WTC11 (cell line): ENCODE data around the gene MPZ. TPM values are rescaled to one million over a fixed set of nuclear protein-coding genes. Genes with fewer than 3 reads are reported as not detected.

Experiments used
- ATAC-seq: fragments of 200-7000 bp; cut with Tn5 transposase; 2 replicates; pipeline ENCODE4 v1.10.0; 2021; ENCODE audit warnings: mild to moderate bottlenecking, moderate library complexity
- CTCF ChIA-PET: fragments of 300-600 bp; sonication (Branson Sonifier 250); formaldehyde crosslinking; loops from one replicate; lab custom pipeline; 2021; ENCODE audit warnings: antibody characterized with exemption; lab: Charles Lee
- POLR2A ChIA-PET: fragments of 350-600 bp; sonication (Branson Sonifier 250); formaldehyde crosslinking; loops from one replicate; lab custom pipeline; 2021; ENCODE audit warnings: antibody characterized with exemption; lab: Charles Lee
- DNase-seq: peaks from one replicate; pipeline ENCODE4 v3.0.0; 2021; ENCODE audit warnings: low spot score
- H3K27ac Mint-ChIP-seq: 2 replicates; pipeline ENCODE4 v1.8.0; 2021; ENCODE audit warnings: mixed read lengths
- H3K27me3 Mint-ChIP-seq: 2 replicates; pipeline ENCODE4 v1.8.0; 2021; ENCODE audit warnings: low read depth, mild to moderate bottlenecking, moderate library complexity, mixed read lengths
- H3K36me3 Mint-ChIP-seq: 2 replicates; pipeline ENCODE4 v1.8.0; 2021; ENCODE audit warnings: mixed read lengths
- H3K4me1 Mint-ChIP-seq: 2 replicates; pipeline ENCODE4 v1.8.0; 2022; ENCODE audit warnings: mixed read lengths
- H3K4me3 Mint-ChIP-seq: 2 replicates; pipeline ENCODE4 v1.8.0; 2021; ENCODE audit warnings: mild to moderate bottlenecking, moderate library complexity, mixed read lengths
- H3K9me3 Mint-ChIP-seq: 2 replicates; pipeline ENCODE4 v1.8.0; 2021; ENCODE audit warnings: mixed read lengths
- ESRRA ChIP-seq: sonication (generic); formaldehyde crosslinking; IDR thresholded peaks from 2 replicates; pipeline ENCODE4 v1.8.1; 2022; ENCODE audit warnings: mild to moderate bottlenecking, missing genetic modification reagents, borderline replicate concordance
- FOXK1 ChIP-seq: sonication (generic); formaldehyde crosslinking; IDR thresholded peaks from 2 replicates; pipeline ENCODE4 v1.8.0; 2022; ENCODE audit warnings: mild to moderate bottlenecking, moderate library complexity, missing genetic modification reagents
- NFATC4 ChIP-seq: fragments of 250-450 bp; sonication (Bioruptor Pico); IDR thresholded peaks from 2 replicates; pipeline ENCODE4 v1.9.0; 2021; ENCODE audit warnings: mild to moderate bottlenecking
- NR1H2 ChIP-seq: sonication (generic); formaldehyde crosslinking; IDR thresholded peaks from 2 replicates; pipeline ENCODE4 v1.9.0; 2021; ENCODE audit warnings: mild to moderate bottlenecking, moderate library complexity, missing genetic modification reagents
- PRRX2 ChIP-seq: fragments of 250-450 bp; sonication (Bioruptor Pico); IDR thresholded peaks from 2 replicates; pipeline ENCODE4 v1.8.0; 2021; ENCODE audit warnings: mild to moderate bottlenecking
- TP53 ChIP-seq: sonication (generic); formaldehyde crosslinking; IDR thresholded peaks from 2 replicates; pipeline ENCODE4 v1.8.1; 2023; ENCODE audit warnings: mild to moderate bottlenecking, missing genetic modification reagents
- ZNF138 ChIP-seq: sonication (generic); formaldehyde crosslinking; conservative IDR thresholded peaks from 2 replicates; pipeline ENCODE4 v1.8.1; 2022; ENCODE audit warnings: mild to moderate bottlenecking, moderate library complexity, missing genetic modification reagents
- ZNF219 ChIP-seq: sonication (generic); formaldehyde crosslinking; IDR thresholded peaks from 2 replicates; pipeline ENCODE4 v1.8.0; 2023; ENCODE audit warnings: missing genetic modification reagents, mild to moderate bottlenecking, borderline replicate concordance
- total RNA-seq: library from RNA; stranded (reverse); gene quantifications from 3 replicates; pipeline ENCODE4 v1.2.3, GENCODE V29; 2021
- TF ChIP-seq, protein P1 (sequence below): sonication (generic); formaldehyde crosslinking; IDR thresholded peaks from 2 replicates; pipeline ENCODE4 v1.8.1; 2023; ENCODE audit warnings: mild to moderate bottlenecking, missing genetic modification reagents
- TF ChIP-seq, protein P2 (sequence below): sonication (generic); formaldehyde crosslinking; IDR thresholded peaks from 2 replicates; pipeline ENCODE4 v1.8.1; 2023; ENCODE audit warnings: mild to moderate bottlenecking, moderate library complexity, missing genetic modification reagents
- TF ChIP-seq, protein P3 (sequence below): sonication (generic); formaldehyde crosslinking; IDR thresholded peaks from 2 replicates; pipeline ENCODE4 v1.8.0; 2023; ENCODE audit warnings: missing genetic modification reagents
- TF ChIP-seq, protein P4 (sequence below): fragments of 250-450 bp; sonication (Bioruptor Pico); IDR thresholded peaks from 2 replicates; pipeline ENCODE4 v2.1.2; 2022; ENCODE audit warnings: mild to moderate bottlenecking, moderate library complexity
- TF ChIP-seq, protein P5 (sequence below): sonication (generic); formaldehyde crosslinking; IDR thresholded peaks from 2 replicates; pipeline ENCODE4 v1.8.0; 2022; ENCODE audit warnings: mild to moderate bottlenecking, missing genetic modification reagents
- TF ChIP-seq, protein P6 (sequence below): fragments of 250-450 bp; sonication (Bioruptor Pico); IDR thresholded peaks from 2 replicates; pipeline ENCODE4 v1.9.0; 2021; ENCODE audit warnings: mild to moderate bottlenecking, borderline replicate concordance

Gene MPZ
- total RNA-seq, 1 experiment from 2014 or later, result 5.2 TPM

DNA sequence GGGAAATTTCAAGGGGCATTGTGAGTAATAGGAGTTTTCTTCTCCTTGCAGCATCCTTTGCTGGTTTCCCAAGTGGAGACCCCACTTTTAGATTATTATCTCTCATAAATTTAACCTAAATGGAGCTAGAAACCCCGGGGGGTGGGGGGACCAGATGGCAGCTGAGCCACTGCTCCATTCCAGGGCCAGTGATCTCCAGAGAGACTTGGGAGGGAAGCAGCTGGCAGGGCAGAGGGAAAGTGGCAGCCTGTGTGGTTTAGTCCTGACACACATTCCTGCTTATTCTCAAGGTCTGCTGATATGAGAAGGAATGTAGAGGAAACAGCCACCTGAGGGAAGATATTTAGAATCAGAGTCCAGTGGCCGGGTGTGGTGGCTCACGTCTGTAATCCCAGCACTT is 34.9 kb downstream of the MPZ start:
- Mint-ChIP-seq H3K9me3 (no peaks in the 10 kb centered on the region), H3K4me3 (no peak overlapping the region), H3K4me1 (no peaks in the 10 kb centered on the region)
- TF ChIP-seq, protein P1, sequence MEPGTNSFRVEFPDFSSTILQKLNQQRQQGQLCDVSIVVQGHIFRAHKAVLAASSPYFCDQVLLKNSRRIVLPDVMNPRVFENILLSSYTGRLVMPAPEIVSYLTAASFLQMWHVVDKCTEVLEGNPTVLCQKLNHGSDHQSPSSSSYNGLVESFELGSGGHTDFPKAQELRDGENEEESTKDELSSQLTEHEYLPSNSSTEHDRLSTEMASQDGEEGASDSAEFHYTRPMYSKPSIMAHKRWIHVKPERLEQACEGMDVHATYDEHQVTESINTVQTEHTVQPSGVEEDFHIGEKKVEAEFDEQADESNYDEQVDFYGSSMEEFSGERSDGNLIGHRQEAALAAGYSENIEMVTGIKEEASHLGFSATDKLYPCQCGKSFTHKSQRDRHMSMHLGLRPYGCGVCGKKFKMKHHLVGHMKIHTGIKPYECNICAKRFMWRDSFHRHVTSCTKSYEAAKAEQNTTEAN (CRISPR knock-in tag), result no peak
- TF ChIP-seq, protein P2, sequence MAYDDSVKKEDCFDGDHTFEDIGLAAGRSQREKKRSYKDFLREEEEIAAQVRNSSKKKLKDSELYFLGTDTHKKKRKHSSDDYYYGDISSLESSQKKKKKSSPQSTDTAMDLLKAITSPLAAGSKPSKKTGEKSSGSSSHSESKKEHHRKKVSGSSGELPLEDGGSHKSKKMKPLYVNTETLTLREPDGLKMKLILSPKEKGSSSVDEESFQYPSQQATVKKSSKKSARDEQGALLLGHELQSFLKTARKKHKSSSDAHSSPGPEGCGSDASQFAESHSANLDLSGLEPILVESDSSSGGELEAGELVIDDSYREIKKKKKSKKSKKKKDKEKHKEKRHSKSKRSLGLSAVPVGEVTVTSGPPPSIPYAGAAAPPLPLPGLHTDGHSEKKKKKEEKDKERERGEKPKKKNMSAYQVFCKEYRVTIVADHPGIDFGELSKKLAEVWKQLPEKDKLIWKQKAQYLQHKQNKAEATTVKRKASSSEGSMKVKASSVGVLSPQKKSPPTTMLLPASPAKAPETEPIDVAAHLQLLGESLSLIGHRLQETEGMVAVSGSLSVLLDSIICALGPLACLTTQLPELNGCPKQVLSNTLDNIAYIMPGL (CRISPR knock-in tag), result no peak
- no peak for TF ChIP-seq NR1H2 (CRISPR knock-in tag)
- no peak for TF ChIP-seq ZNF219 (CRISPR knock-in tag)
- TF ChIP-seq TP53 (CRISPR knock-in tag), result no peak
- TF ChIP-seq ESRRA (CRISPR knock-in tag), result no peak
- TF ChIP-seq, all 79 proteins: peak for 0
- ATAC-seq (no peak), DNase-seq (no peak)
- no peak overlapping the region for H3K27ac Mint-ChIP-seq
- no peaks in the 10 kb centered on the region for H3K36me3 Mint-ChIP-seq
- CTCF ChIA-PET, result interaction anchor here (1.1 kb wide), 1 partner anchor 16 kb away, joined by 7 read pairs; the partner anchor contains the start of gene PCP4L1
- H3K27me3 Mint-ChIP-seq, result peaks cover 9% of the 10 kb centered on the region
- POLR2A ChIA-PET, result no interaction called here

DNA sequence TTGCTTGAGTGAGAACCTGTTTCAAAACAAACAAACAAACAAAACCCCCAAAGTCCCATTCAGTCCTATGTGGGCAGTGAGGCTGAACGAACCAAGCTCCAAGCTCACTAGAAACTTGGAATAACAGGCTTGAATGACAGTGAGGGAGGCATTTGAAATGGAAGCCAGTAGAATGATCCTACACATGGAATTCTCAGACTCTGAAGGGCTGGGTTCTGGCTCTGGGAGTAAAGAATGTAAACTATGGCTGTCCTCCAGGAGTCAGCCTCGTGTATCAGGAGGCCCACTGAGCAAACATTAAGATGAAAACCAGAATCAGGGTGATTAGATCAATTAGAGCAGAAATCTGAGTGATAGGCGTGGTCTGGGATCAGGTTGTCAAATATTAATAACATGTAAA is 36.4 kb downstream of the MPZ start:
- Mint-ChIP-seq H3K27me3 (peaks cover 5% of the 10 kb centered on the region), H3K4me1 (no peaks in the 10 kb centered on the region), H3K4me3 (no peak overlapping the region), H3K27ac (no peak overlapping the region), H3K36me3 (no peaks in the 10 kb centered on the region), H3K9me3 (no peaks in the 10 kb centered on the region)
- no peak for DNase-seq
- no peak for TF ChIP-seq FOXK1 (CRISPR knock-in tag)
- no peak for TF ChIP-seq PRRX2
- TF ChIP-seq, protein P3, sequence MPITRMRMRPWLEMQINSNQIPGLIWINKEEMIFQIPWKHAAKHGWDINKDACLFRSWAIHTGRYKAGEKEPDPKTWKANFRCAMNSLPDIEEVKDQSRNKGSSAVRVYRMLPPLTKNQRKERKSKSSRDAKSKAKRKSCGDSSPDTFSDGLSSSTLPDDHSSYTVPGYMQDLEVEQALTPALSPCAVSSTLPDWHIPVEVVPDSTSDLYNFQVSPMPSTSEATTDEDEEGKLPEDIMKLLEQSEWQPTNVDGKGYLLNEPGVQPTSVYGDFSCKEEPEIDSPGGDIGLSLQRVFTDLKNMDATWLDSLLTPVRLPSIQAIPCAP (CRISPR knock-in tag), result no peak
- TF ChIP-seq, protein P4, sequence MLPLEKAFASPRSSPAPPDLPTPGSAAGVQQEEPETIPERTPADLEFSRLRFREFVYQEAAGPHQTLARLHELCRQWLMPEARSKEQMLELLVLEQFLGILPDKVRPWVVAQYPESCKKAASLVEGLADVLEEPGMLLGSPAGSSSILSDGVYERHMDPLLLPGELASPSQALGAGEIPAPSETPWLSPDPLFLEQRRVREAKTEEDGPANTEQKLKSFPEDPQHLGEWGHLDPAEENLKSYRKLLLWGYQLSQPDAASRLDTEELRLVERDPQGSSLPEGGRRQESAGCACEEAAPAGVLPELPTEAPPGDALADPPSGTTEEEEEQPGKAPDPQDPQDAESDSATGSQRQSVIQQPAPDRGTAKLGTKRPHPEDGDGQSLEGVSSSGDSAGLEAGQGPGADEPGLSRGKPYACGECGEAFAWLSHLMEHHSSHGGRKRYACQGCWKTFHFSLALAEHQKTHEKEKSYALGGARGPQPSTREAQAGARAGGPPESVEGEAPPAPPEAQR, result no peak
- no peak for TF ChIP-seq ZNF138 (CRISPR knock-in tag)
- TF ChIP-seq, protein P5, sequence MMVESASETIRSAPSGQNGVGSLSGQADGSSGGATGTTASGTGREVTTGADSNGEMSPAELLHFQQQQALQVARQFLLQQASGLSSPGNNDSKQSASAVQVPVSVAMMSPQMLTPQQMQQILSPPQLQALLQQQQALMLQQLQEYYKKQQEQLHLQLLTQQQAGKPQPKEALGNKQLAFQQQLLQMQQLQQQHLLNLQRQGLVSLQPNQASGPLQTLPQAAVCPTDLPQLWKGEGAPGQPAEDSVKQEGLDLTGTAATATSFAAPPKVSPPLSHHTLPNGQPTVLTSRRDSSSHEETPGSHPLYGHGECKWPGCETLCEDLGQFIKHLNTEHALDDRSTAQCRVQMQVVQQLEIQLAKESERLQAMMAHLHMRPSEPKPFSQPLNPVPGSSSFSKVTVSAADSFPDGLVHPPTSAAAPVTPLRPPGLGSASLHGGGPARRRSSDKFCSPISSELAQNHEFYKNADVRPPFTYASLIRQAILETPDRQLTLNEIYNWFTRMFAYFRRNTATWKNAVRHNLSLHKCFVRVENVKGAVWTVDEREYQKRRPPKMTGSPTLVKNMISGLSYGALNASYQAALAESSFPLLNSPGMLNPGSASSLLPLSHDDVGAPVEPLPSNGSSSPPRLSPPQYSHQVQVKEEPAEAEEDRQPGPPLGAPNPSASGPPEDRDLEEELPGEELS (CRISPR knock-in tag), result no peak
- TF ChIP-seq, protein P6, sequence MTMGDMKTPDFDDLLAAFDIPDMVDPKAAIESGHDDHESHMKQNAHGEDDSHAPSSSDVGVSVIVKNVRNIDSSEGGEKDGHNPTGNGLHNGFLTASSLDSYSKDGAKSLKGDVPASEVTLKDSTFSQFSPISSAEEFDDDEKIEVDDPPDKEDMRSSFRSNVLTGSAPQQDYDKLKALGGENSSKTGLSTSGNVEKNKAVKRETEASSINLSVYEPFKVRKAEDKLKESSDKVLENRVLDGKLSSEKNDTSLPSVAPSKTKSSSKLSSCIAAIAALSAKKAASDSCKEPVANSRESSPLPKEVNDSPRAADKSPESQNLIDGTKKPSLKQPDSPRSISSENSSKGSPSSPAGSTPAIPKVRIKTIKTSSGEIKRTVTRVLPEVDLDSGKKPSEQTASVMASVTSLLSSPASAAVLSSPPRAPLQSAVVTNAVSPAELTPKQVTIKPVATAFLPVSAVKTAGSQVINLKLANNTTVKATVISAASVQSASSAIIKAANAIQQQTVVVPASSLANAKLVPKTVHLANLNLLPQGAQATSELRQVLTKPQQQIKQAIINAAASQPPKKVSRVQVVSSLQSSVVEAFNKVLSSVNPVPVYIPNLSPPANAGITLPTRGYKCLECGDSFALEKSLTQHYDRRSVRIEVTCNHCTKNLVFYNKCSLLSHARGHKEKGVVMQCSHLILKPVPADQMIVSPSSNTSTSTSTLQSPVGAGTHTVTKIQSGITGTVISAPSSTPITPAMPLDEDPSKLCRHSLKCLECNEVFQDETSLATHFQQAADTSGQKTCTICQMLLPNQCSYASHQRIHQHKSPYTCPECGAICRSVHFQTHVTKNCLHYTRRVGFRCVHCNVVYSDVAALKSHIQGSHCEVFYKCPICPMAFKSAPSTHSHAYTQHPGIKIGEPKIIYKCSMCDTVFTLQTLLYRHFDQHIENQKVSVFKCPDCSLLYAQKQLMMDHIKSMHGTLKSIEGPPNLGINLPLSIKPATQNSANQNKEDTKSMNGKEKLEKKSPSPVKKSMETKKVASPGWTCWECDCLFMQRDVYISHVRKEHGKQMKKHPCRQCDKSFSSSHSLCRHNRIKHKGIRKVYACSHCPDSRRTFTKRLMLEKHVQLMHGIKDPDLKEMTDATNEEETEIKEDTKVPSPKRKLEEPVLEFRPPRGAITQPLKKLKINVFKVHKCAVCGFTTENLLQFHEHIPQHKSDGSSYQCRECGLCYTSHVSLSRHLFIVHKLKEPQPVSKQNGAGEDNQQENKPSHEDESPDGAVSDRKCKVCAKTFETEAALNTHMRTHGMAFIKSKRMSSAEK (CRISPR knock-in tag), result no peak
- TF ChIP-seq, protein P1 (CRISPR knock-in tag), result no peak
- TF ChIP-seq NFATC4 (CRISPR knock-in tag), result no peak
- POLR2A ChIA-PET, result no interaction called here
- no peak for ATAC-seq
- CTCF ChIA-PET, result interaction anchor here (1.1 kb wide), 1 partner anchor 15 kb away, joined by 7 read pairs; the partner anchor contains the start of gene PCP4L1
